Mesothelial cell of epicardium (in vitro differentiated cells): Measurements from ENCODE around the gene THOP1. TPM values are rescaled to one million over a fixed set of nuclear protein-coding genes. Genes with fewer than 3 reads are reported as not detected.

Experiments
- DNase-seq, 2 experiments: peaks; one replicate each; pipeline ENCODE4 v3.0.0; 2021; ENCODE audit warnings: low spot score in 2 of 2; ENCODE audit not compliant: unreplicated experiment in 2 of 2
- H3K27ac Mint-ChIP-seq: 2 replicates; pipeline ENCODE4 v1.8.0; 2021; ENCODE audit warnings: mixed read lengths
- H3K27me3 Mint-ChIP-seq: 2 replicates; pipeline ENCODE4 v1.8.0; 2021; ENCODE audit warnings: low read depth, mixed read lengths
- H3K36me3 Mint-ChIP-seq: 2 replicates; pipeline ENCODE4 v1.8.0; 2021; ENCODE audit warnings: mixed read lengths
- H3K4me1 Mint-ChIP-seq: 2 replicates; pipeline ENCODE4 v1.8.0; 2021; ENCODE audit warnings: mixed read lengths
- H3K4me3 Mint-ChIP-seq: 2 replicates; pipeline ENCODE4 v1.8.0; 2021; ENCODE audit warnings: mild to moderate bottlenecking, moderate library complexity, mixed read lengths
- H3K9me3 Mint-ChIP-seq: 2 replicates; pipeline ENCODE4 v1.8.0; 2021; ENCODE audit warnings: mixed read lengths
- total RNA-seq: library from RNA; stranded (reverse); gene quantifications from 3 replicates; pipeline ENCODE4 v1.2.1, GENCODE V29; 2021
- TF ChIP-seq, protein P1 (sequence below): fragments of 200-600 bp; sonication (generic); IDR thresholded peaks from one replicate; pipeline ENCODE4 v1.5.0; 2021; ENCODE audit warnings: antibody characterized with exemption; ENCODE audit not compliant: unreplicated experiment

THOP1 gene
- total RNA-seq, 1 donor from 2014 or later: 80.8 TPM

GRCh38 chr19:2755448-2755705, 29.9 kb upstream of the THOP1 start:
- peaks cover 23% of the 10 kb centered on the region for H3K36me3 Mint-ChIP-seq
- peaks cover 2% of the 10 kb centered on the region for H3K27me3 Mint-ChIP-seq
- TF ChIP-seq, protein P1, sequence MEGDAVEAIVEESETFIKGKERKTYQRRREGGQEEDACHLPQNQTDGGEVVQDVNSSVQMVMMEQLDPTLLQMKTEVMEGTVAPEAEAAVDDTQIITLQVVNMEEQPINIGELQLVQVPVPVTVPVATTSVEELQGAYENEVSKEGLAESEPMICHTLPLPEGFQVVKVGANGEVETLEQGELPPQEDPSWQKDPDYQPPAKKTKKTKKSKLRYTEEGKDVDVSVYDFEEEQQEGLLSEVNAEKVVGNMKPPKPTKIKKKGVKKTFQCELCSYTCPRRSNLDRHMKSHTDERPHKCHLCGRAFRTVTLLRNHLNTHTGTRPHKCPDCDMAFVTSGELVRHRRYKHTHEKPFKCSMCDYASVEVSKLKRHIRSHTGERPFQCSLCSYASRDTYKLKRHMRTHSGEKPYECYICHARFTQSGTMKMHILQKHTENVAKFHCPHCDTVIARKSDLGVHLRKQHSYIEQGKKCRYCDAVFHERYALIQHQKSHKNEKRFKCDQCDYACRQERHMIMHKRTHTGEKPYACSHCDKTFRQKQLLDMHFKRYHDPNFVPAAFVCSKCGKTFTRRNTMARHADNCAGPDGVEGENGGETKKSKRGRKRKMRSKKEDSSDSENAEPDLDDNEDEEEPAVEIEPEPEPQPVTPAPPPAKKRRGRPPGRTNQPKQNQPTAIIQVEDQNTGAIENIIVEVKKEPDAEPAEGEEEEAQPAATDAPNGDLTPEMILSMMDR: no peak
- no peaks in the 10 kb centered on the region for H3K9me3 Mint-ChIP-seq
- H3K4me3 Mint-ChIP-seq: no peak overlapping the region
- no peak for DNase-seq
- no peak overlapping the region for H3K27ac Mint-ChIP-seq
- no peaks in the 10 kb centered on the region for H3K4me1 Mint-ChIP-seq

GRCh38 chr19:2755811-2756210, 29.5 kb upstream of the THOP1 start:
- Mint-ChIP-seq H3K4me1 (no peaks in the 10 kb centered on the region), H3K27me3 (no peaks in the 10 kb centered on the region), H3K4me3 (no peak overlapping the region), H3K36me3 (peaks cover 26% of the 10 kb centered on the region), H3K27ac (no peak overlapping the region), H3K9me3 (no peaks in the 10 kb centered on the region)
- DNase-seq: no peak
- TF ChIP-seq, protein P1: no peak

DNA sequence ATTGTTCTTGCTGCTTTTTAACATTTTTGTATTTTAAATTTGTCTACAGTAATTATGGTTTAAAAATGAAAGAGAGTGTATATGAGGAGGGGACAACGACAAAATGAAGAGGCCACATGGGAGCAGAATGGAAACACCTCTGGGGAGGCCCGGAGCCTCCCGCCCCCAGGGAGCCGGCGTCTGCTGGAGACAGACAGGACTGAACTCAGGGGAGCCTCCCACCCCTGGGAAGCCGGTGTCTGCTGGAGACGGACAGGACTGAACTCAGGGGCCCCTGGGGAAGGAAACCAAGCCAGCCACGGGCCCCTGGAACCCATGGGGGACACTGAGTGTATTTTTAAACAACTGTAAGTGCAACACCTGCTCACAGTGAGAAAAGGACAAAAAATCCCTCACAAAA, 28.8 kb upstream of the THOP1 start:
- Mint-ChIP-seq H3K4me1 (no peaks in the 10 kb centered on the region), H3K27ac (no peak overlapping the region), H3K4me3 (no peak overlapping the region), H3K9me3 (no peaks in the 10 kb centered on the region), H3K36me3 (peaks cover 29% of the 10 kb centered on the region), H3K27me3 (no peaks in the 10 kb centered on the region)
- TF ChIP-seq, protein P1: no peak
- DNase-seq: no peak

DNA sequence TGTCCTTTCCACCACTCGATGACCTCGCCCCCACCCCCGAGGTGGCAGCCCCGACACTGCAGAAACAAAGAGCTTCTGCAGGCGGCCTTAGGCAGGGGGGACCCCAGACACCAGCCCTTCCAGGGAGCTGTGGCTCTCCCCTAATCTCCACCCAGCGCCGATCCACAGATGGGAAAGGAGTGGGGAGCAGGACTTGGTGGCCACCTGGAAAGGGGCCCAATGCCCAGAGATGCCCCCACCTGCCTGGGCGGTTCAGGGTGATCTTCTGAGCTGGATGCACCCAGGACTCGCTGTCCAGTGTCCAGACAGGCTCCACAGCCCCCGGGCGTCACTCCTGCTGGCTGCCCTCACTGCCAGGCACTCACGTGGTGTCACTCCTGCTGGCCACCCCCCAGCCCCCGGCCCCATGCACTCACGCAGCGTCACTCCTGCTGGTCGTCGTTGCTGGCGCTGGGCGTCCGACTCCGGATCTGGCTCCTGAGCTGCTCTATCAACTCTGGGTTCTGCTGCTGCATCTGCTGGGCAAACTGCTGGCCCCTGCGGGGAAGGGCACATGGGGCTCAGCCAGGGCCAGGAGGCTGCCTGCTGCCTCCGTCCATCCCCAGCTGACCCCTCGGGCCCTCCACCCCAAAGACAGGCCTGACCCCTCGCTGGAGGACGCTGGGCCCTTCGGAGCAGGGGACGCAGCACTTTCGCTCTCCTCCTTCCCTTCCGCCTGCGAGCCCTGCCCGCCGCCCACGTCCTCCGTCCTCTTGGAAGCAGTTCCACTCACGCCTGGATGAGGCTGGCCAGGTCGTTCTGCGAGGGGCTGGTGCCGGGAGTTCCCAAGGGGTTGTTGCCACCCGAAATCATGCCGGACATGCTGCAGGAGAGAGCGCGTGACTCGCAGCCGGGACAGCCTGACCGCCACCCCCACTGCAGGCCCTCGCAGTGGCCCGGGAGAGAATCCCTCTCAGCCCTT, 28.1 kb upstream of the THOP1 start:
- DNase-seq: no peak
- Mint-ChIP-seq H3K27me3 (no peaks in the 10 kb centered on the region), H3K9me3 (no peaks in the 10 kb centered on the region), H3K4me3 (no peak overlapping the region), H3K36me3 (peaks cover 29% of the 10 kb centered on the region), H3K27ac (no peak overlapping the region), H3K4me1 (no peaks in the 10 kb centered on the region)
- TF ChIP-seq, protein P1: no peak

DNA sequence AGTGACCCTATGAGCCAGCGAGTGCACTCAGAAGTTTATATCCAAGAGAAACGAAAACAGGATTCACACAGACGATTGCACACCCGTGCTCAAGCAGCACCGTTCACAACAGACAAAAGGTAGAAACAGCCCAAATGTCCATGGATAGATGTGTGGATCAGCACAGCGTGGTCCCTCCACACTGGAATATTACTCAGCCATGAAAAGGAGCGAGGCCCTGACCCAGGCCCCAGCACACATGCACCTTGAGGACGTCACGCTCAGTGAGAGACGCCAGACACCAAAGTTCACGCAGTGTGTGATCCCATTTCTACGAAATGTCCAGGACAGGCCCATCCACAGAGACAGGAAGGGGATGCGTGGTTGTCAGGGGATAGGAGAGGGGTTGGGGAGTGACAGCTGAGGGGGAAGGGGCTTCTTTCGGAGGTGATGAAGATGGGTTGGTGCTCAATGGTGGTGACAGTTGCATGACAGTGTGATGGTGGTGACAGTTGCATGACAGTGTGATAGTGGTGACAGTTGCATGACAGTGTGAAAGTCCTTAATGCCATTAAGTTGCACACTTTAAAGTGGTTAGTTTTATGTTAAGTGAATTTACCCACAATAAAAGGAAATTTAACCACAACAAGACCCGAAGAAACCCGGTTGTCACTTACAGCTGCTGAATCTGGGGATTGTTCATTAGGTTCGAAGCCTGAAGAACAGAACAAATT, 26.5 kb upstream of the THOP1 start:
- Mint-ChIP-seq H3K9me3 (no peaks in the 10 kb centered on the region), H3K27ac (no peak overlapping the region), H3K4me1 (no peaks in the 10 kb centered on the region), H3K27me3 (no peaks in the 10 kb centered on the region), H3K4me3 (no peak overlapping the region), H3K36me3 (peaks cover 32% of the 10 kb centered on the region)
- no peak for DNase-seq
- TF ChIP-seq, protein P1: no peak
